Hematopoietic multipotent progenitor cell treated with erythropoietin and hydrocortisone succinate and interleukin-3 and kit ligand, for 8 days (in vitro differentiated cells): Measurements from ENCODE around the gene MYL2.

Experiments
- DNase-seq: peaks from one replicate; pipeline ENCODE4 v3.0.0-alpha.2; 2015

MYL2 gene

GRCh38 chr12:110929818-110930217, 9.4 kb upstream of the MYL2 start:
- DNase-seq: no peak

- DNase-seq: peak; percentile 62
Measured at GRCh38 chr12:110928700-110929099, 8.3 kb upstream of the MYL2 start.

- DNase-seq: no peak
Measured at GRCh38 chr12:110927546-110927945, 7.2 kb upstream of the MYL2 start.

GRCh38 chr12:110923692-110924334, 3.4 kb upstream of the MYL2 start:
- DNase-seq: no peak

- no peak for DNase-seq
Measured at GRCh38 chr12:110923192-110923591, 2.8 kb upstream of the MYL2 start.

GRCh38 chr12:110922652-110923051, 2.3 kb upstream of the MYL2 start:
- no peak for DNase-seq

GRCh38 chr12:110921262-110921661, 883 bp upstream of the MYL2 start:
- DNase-seq: no peak

GRCh38 chr12:110919720-110920119, 659 bp downstream of the MYL2 start:
- DNase-seq: no peak

GRCh38 chr12:110917961-110918360, 2.4 kb downstream of the MYL2 start:
- DNase-seq: no peak

GRCh38 chr12:110917467-110917866, 2.9 kb downstream of the MYL2 start:
- DNase-seq: no peak

- DNase-seq: no peak
Measured at GRCh38 chr12:110916295-110916875, 4.0 kb downstream of the MYL2 start.

- DNase-seq: peak; percentile 15
Measured at GRCh38 chr12:110913119-110914056, 7.0 kb downstream of the MYL2 start.

- no peak for DNase-seq
Measured at GRCh38 chr12:110912263-110912662, 8.1 kb downstream of the MYL2 start.

GRCh38 chr12:110908377-110909152, 11.8 kb downstream of the MYL2 start:
- no peak for DNase-seq

GRCh38 chr12:110907583-110907982, 12.8 kb downstream of the MYL2 start:
- DNase-seq: no peak

- DNase-seq: no peak
Measured at GRCh38 chr12:110906985-110907384, 13.4 kb downstream of the MYL2 start.

GRCh38 chr12:110906516-110906915, 13.9 kb downstream of the MYL2 start:
- DNase-seq: no peak

GRCh38 chr12:110906083-110906482, 14.3 kb downstream of the MYL2 start:
- peak; percentile 45 for DNase-seq

GRCh38 chr12:110903511-110903910, 16.9 kb downstream of the MYL2 start:
- DNase-seq: no peak

- DNase-seq: no peak
Measured at GRCh38 chr12:110901401-110901800, 19.0 kb downstream of the MYL2 start.

GRCh38 chr12:110896559-110896958, 23.8 kb downstream of the MYL2 start:
- DNase-seq: no peak

- no peak for DNase-seq
Measured at GRCh38 chr12:110893956-110894355, 26.4 kb downstream of the MYL2 start.

- no peak for DNase-seq
Measured at GRCh38 chr12:110889361-110889760, 31.0 kb downstream of the MYL2 start.
